Left renal cortex interstitium (tissue), 4 donors: ENCODE data around the gene PLEKHA6. TPM values are rescaled to one million over a fixed set of nuclear protein-coding genes. Genes with fewer than 3 reads are reported as not detected.

Experiments used
- DNase-seq, 4 donors: peaks; one replicate each; pipeline ENCODE4 v3.0.0-alpha.2; 2013; ENCODE audit warnings: low read depth in 4 of 4, low spot score in 2 of 4, missing footprints in 1 of 4
- polyA plus RNA-seq, 4 donors: library from polyadenylated mRNA; unstranded; fragments of 120-200 nt; gene quantifications; one replicate each; pipeline ENCODE4 v1.2.1, GENCODE V29; 2013; ENCODE audit not compliant: insufficient read length in 4 of 4

PLEKHA6 gene
- polyA plus RNA-seq, 4 donors = 44.7 to 64.2 (median 45.7) TPM

GRCh38 chr1:204171751-204172178, 188.0 kb downstream of the PLEKHA6 start:
- DNase-seq = no peak

DNA sequence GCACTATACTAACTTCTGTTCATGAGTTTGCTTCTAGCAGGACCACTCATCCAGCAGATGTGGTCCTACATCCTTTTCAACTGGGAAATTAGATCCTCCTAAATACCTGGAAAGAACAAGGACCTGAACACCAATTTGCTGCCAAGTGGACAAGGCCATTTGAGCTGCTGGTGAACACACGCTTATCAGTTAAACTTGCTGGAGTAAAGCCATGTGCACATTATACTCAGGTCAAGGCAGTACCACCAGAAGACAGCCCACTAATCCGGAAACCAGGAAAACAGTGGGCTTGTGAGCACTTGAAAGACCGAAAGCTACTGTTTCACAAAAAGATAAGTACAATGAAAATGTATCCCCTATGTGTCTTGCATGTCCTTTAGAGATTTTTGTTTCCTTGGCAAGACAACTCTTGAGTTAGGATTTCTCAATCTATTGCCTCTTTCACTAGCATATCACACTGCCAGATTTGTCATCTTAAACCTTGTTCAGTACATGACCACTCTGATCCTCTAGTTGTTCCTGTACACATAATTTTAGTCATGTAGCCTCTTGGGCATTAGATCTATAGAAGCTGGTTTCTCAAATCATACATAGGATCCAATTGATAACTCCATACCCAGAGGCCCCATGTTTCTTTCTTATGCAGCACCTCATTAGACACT, 189.1 kb downstream of the PLEKHA6 start:
- no peak for DNase-seq

GRCh38 chr1:204169858-204170257, 189.9 kb downstream of the PLEKHA6 start:
- no peak for DNase-seq

Other genes starting within 250 kb of the PLEKHA6 start
- 10 to 100 TPM; 21.3 to 29.9 (median 22.1) TPM for gene ETNK2, start 207.9 kb downstream of the PLEKHA6 start, polyA plus RNA-seq
- gene REN, start 193.6 kb downstream of the PLEKHA6 start, polyA plus RNA-seq = 100 to 1,000 TPM in 1 of 4 donors, 10 to 100 TPM in 3; 55.1 to 138 (median 79.4) TPM
- gene KISS1, start 163.4 kb downstream of the PLEKHA6 start, polyA plus RNA-seq = 1 to 10 TPM in 1 of 4 donors, under 1 TPM in 3; 0.32 to 1.5 (median 0.67) TPM
- 1 to 10 TPM; 2.7 to 4.2 (median 3.7) TPM for gene GOLT1A, start 145.9 kb downstream of the PLEKHA6 start, polyA plus RNA-seq
- gene PPP1R15B, start 51.9 kb upstream of the PLEKHA6 start, polyA plus RNA-seq = 10 to 100 TPM; 35.4 to 41.5 (median 37.8) TPM
- 10 to 100 TPM; 13.2 to 28.7 (median 20.1) TPM for gene PIK3C2B, start 134.9 kb upstream of the PLEKHA6 start, polyA plus RNA-seq
- 10 to 100 TPM; 15.9 to 85.8 (median 40.8) TPM for gene MDM4, start 156.5 kb upstream of the PLEKHA6 start, polyA plus RNA-seq